SK-N-MC (cell line): ENCODE data around the gene LRMDA.

Experiments
- DNase-seq: peaks from one replicate; pipeline ENCODE4 v3.0.0-alpha.2; 2011; ENCODE audit warnings: low read depth, low spot score
- H3K27ac ChIP-seq: fragments of 200-600 bp; sonication (generic); 2 replicates; pipeline ENCODE4 v1.5.1; 2016; ENCODE audit warnings: mixed run types
- H3K36me3 ChIP-seq: fragments of 200-600 bp; sonication (generic); 2 replicates; pipeline ENCODE4 v1.6.1; 2017; ENCODE audit warnings: antibody characterized with exemption, low read length, mixed read lengths; ENCODE audit not compliant: insufficient read depth
- H3K4me3 ChIP-seq: fragments of 200-600 bp; sonication (generic); 2 replicates; pipeline ENCODE4 v1.5.1; 2016
- H3K9ac ChIP-seq: fragments of 200-600 bp; sonication (generic); 2 replicates; pipeline ENCODE4 v1.8.0; 2017; ENCODE audit warnings: mixed run types, mixed read lengths; ENCODE audit not compliant: insufficient read length
- H3K9me3 ChIP-seq: fragments of 200-600 bp; sonication (generic); 2 replicates; pipeline ENCODE4 v1.6.1; 2017; ENCODE audit warnings: low read depth, mild to moderate bottlenecking, antibody characterized with exemption, low read length, moderate library complexity, mixed read lengths
- EZH2 ChIP-seq: fragments of 200-600 bp; sonication (generic); IDR thresholded peaks from one replicate; pipeline ENCODE4 v1.6.1; 2017; ENCODE audit warnings: antibody characterized with exemption
- FOXP2 ChIP-seq: optimal IDR thresholded peaks from 2 replicates; pipeline ENCODE3; 2011; ENCODE audit warnings: mild to moderate bottlenecking, moderate library complexity; ENCODE audit not compliant: insufficient read depth; ENCODE audit errors: extremely low read length, control extremely low read depth
- POLR2AphosphoS5 ChIP-seq: IDR thresholded peaks from 2 replicates; pipeline ENCODE4 v1.6.1; 2012; ENCODE audit warnings: mild to moderate bottlenecking, low read depth, low read length, borderline replicate concordance

Gene LRMDA

DNA sequence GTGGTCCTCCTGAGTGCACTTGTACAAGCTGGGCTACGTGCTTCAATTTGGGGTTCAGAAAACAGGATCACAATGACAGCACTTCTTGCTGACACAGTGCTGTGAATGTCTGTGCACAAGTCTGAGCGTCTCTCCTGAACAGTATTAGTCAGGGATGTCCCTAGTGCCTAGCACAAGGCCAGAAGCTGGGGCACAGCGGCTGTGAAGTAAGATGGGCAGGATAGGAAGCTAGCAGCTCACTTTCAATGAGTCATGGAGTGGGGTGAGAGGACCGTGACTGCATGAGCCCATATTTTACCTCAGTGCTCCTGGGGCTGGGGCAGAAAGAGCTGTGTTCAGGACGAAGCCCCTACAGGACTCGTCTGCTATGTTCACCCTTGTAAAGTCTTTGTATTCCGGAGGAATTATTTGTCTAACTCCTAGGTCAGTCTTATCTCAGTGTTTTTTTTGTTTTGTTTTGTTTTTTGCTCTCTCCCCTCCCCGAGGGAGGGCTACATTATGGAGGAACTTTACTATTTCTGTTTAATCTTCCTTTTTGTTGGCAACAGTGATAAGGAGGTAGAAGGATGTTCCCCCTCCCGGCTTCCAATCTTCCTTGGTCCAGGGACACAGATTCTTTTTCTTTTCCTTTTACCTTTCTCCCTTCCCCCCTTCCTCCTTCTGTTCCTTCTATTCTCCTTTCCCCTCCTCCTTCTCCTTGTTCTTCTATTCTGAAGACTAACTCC, 2.8 kb upstream of the LRMDA start:
- no peaks in the 10 kb centered on the region for H3K36me3 ChIP-seq
- no peak for DNase-seq
- no peaks in the 10 kb centered on the region for H3K9me3 ChIP-seq
- no peak overlapping the region for H3K4me3 ChIP-seq
- TF ChIP-seq EZH2: no peak
- no peak for TF ChIP-seq POLR2AphosphoS5
- TF ChIP-seq FOXP2: no peak
- no peak overlapping the region for H3K27ac ChIP-seq
- no peak overlapping the region for H3K9ac ChIP-seq

GRCh38 chr10:75429159-75429827, 2.1 kb upstream of the LRMDA start:
- no peak overlapping the region for H3K9ac ChIP-seq
- no peak overlapping the region for H3K4me3 ChIP-seq
- H3K27ac ChIP-seq: no peak overlapping the region
- TF ChIP-seq FOXP2: no peak
- no peak for TF ChIP-seq POLR2AphosphoS5
- no peak for TF ChIP-seq EZH2
- H3K9me3 ChIP-seq: no peaks in the 10 kb centered on the region
- H3K36me3 ChIP-seq: no peaks in the 10 kb centered on the region
- DNase-seq: no peak

GRCh38 chr10:75430000-75430763, 1.2 kb upstream of the LRMDA start:
- no peak overlapping the region for H3K27ac ChIP-seq
- H3K4me3 ChIP-seq: no peak overlapping the region
- DNase-seq: no peak
- no peak overlapping the region for H3K9ac ChIP-seq
- no peak for TF ChIP-seq FOXP2
- TF ChIP-seq EZH2: no peak
- no peak for TF ChIP-seq POLR2AphosphoS5
- H3K9me3 ChIP-seq: no peaks in the 10 kb centered on the region
- no peaks in the 10 kb centered on the region for H3K36me3 ChIP-seq

GRCh38 chr10:75432176-75432575, 752 bp downstream of the LRMDA start:
- Histone ChIP-seq H3K9ac (no peak overlapping the region), H3K36me3 (no peaks in the 10 kb centered on the region), H3K27ac (no peak overlapping the region), H3K4me3 (no peak overlapping the region), H3K9me3 (no peaks in the 10 kb centered on the region)
- no peak for DNase-seq
- TF ChIP-seq FOXP2 (no peak), POLR2AphosphoS5 (no peak), EZH2 (no peak)

DNA sequence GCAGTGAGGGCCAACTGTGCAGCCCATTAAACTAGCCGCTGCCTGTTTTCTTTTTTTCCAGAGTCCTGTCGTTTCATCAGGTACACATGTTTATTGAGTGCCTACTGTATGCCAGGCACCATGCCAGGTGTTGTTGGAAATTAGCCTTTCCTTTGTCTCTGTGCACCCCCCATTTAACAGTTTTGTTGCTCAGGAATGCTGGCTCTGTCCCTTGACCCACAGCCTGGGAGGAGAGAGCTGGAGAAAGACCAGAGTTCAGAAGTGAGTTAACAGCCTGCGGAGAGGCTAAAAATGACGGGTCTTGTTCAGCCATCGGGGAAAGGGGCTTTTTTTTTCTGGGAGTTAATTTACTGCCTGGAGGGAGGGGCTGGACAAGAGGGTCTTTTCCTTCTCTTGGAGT, 1.3 kb downstream of the LRMDA start:
- no peak for DNase-seq
- Histone ChIP-seq H3K9ac (no peak overlapping the region), H3K36me3 (no peaks in the 10 kb centered on the region), H3K9me3 (no peaks in the 10 kb centered on the region), H3K4me3 (no peak overlapping the region), H3K27ac (no peak overlapping the region)
- no peak for TF ChIP-seq EZH2
- no peak for TF ChIP-seq FOXP2
- no peak for TF ChIP-seq POLR2AphosphoS5

- no peak overlapping the region for H3K9ac ChIP-seq
- DNase-seq: no peak
- H3K36me3 ChIP-seq: no peaks in the 10 kb centered on the region
- H3K4me3 ChIP-seq: no peak overlapping the region
- H3K9me3 ChIP-seq: no peaks in the 10 kb centered on the region
- no peak for TF ChIP-seq FOXP2
- TF ChIP-seq EZH2: no peak
- no peak for TF ChIP-seq POLR2AphosphoS5
- H3K27ac ChIP-seq: no peak overlapping the region
Measured at GRCh38 chr10:75433216-75433615, 1.8 kb downstream of the LRMDA start.

- Histone ChIP-seq H3K4me3 (no peak overlapping the region), H3K27ac (no peak overlapping the region), H3K9me3 (no peaks in the 10 kb centered on the region), H3K36me3 (no peaks in the 10 kb centered on the region), H3K9ac (no peak overlapping the region)
- no peak for TF ChIP-seq POLR2AphosphoS5
- TF ChIP-seq EZH2: no peak
- no peak for DNase-seq
Measured at GRCh38 chr10:75434291-75434690, 2.9 kb downstream of the LRMDA start.

DNA sequence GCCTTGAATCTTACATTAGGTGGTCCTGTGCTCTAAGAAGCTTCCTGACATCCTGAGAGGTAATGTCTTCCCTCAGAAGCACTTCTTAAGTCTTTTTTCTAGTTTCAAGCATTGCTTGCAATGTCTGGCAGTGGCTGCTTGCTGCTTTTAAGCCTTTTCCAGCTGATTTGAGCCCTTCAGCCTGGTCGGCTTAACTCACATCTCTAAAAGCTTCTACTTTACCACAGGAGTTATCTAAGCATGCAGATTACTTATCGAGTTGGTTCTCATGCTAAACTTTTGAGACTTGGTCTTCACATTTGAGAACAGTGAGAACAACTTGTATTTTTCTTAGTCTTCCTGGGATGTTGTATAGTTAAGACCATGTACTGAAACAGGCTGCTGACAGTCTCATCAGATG, 3.9 kb downstream of the LRMDA start:
- Histone ChIP-seq H3K36me3 (no peaks in the 10 kb centered on the region), H3K9ac (no peak overlapping the region), H3K4me3 (no peak overlapping the region), H3K9me3 (no peaks in the 10 kb centered on the region), H3K27ac (no peak overlapping the region)
- no peak for DNase-seq
- no peak for TF ChIP-seq POLR2AphosphoS5
- no peak for TF ChIP-seq FOXP2
- no peak for TF ChIP-seq EZH2

GRCh38 chr10:75436896-75437295, 5.5 kb downstream of the LRMDA start:
- Histone ChIP-seq H3K36me3 (no peaks in the 10 kb centered on the region), H3K9me3 (no peaks in the 10 kb centered on the region), H3K9ac (no peak overlapping the region), H3K4me3 (no peak overlapping the region), H3K27ac (no peak overlapping the region)
- TF ChIP-seq EZH2: no peak
- no peak for TF ChIP-seq FOXP2
- TF ChIP-seq POLR2AphosphoS5: no peak
- DNase-seq: no peak
